CD4-positive, alpha-beta T cell treated with Interleukin-10 for 1 hour (primary cell): Measurements from ENCODE around the gene REG3A.

ENCODE experiments used
- DNase-seq: peaks from one replicate; pipeline ENCODE4 v3.0.0-alpha.2; 2020

Gene REG3A

DNA sequence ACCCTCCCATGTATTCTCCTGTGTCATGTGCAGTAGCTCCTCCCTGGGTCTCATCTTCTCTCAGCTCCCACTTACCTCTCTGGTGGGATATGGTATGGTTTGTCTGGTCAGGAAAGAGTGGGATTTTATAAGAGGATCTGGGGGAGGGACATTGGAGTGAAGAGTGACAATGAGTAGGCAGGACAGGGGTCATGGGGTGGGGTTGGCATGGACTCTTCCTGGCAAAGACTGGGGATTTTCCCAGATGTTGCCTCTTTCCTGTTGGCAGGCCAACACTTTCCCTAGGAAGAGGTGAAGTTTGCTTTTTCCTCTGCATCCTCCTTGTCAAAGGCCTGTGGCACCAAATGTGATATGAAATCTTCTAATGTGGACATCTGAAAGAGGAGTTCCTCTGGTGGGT is at the start of gene REG3A:
TSS of gene REG3A (minus strand) at position 101 of the 400 bp plus-strand sequence. CDS start 348 bp downstream, outside the sequence.
- no peak for DNase-seq

DNA sequence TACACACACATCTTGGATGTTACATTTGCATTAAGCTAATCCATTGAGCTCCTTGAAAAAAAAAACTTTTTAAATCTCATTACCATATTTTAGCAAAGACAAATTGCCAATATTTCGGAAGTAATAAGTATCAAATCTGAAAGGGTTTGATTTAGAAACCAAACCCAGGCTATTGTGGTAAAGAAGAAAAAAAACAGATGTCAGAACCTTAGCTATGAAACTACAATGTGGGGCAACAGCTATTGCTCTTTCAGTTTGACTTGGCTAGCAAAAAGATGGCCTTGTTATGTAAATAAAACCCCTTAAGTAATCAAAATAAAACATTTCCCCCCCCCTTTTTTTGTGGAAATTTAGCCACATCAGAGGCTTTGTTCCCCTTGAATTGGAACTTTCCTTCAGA is 41.2 kb upstream of the REG3A start:
- no peak for DNase-seq

GRCh38 chr2:79191816-79192215 is 32.3 kb upstream of the REG3A start:
- DNase-seq: no peak

GRCh38 chr2:79191081-79191480 is 31.5 kb upstream of the REG3A start:
- DNase-seq: no peak

DNA sequence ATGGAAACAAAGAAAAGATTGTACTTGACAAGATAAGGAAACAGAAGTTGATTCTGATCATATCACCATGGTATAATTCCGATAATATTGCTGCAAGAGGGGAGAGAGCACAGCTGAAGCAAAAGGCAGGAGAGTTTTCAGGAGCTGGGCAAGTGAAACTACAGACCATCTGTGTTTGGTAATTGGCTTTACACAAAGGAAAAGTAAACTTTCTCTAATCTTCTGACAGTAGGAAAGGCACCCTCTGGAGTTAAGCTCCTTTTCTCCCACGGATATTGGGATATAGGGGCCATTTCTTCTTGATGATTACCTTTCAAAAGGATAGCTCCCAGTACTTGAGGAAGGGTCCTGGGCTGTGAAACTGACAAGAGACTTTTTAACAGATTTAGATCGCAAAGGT is 29.9 kb upstream of the REG3A start:
- no peak for DNase-seq

DNA sequence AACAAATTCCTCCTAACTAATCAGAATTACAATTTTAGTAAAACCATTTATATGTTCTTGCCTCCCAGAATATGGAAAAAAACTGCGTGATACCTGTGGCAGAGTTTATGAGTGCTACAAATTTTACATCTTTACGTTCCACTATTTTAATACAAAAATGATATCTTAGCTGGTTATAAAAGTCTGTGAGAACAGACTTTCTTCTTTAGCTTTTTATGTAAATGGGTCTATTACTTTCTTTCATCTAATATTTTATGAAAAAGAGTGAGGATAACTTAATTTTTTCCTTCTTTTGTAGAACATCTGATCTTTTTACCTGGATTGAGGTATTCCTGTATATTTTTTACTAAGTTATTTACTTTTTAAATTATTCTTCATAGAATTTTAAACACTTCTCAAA is 22.1 kb upstream of the REG3A start:
- no peak for DNase-seq

- no peak for DNase-seq
Observed at GRCh38 chr2:79180092-79180491, 20.5 kb upstream of the REG3A start.

DNA sequence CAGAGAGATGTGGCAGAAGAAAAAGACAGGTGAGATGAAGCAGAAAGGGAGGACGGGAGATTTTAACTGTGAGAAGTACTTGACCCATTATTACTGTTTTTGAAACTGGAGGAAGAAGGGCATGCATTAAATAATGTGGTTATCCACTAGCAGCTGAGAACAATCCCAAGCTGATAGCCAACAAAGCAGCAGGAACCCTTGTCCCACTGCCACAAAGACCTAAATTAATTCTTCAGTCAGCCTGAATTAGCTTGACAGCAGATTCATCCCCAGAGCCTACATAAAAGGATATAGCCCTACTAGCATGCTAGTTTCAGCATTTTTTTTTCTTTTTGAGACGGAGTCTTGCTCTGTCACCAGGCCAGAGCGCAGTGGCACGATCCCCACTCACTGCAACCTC is 19.5 kb upstream of the REG3A start:
- DNase-seq: no peak

DNA sequence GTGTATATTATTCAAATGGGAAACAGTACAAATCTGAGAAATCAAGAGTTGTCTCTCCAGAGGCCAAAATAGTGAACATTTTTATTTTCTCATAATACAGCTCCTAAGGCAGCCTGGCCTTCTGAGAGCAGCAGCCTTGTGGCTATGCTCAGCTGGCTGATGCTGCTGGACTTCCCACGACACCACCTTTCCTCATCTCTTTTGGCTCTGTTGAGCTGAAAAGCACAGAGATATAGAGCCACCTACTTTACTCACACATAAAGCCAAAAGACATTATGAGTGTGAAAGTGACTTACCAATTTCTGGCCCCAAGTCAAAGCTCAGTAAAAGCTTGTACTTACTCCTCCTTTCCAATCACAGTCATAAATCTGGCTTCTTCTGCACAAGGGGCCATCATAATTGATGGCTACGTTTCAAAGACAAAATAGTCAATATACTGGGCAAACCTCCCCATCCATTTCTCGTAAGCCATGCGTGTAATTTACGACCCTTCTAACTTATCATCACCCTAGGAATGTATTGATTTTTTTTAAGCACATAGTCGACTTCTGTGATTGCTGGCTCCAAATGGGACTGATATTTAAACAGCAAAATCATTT is 18.6 kb upstream of the REG3A start:
- DNase-seq: no peak

DNA sequence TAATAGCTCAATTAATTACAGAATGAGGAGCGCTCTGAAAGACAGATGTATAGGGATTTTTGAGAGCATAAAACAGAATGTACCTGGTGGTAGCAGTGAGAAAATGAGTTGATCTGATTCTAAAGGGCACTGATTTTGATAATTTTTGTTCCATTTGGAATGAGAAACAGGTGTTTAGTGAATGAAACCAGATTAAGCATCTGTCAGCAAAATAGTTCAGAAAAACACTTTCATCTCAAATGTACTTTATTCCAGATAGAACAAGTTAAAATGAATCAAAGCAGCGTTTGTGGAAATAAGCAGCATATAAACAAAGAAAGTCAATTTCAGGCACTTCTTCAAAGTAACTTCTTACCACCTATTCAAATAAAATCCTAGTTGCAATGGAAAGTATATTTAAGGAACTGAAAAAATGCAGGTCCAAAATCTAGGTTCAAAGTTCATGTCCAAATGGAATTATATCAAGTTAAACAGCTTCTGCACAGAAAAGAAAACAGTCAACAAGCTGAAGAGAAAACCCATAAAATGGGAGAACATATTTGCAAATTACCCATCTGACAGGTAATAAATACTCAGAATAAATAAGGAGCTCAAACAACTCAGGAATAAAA is 11.9 kb upstream of the REG3A start:
- no peak for DNase-seq

DNA sequence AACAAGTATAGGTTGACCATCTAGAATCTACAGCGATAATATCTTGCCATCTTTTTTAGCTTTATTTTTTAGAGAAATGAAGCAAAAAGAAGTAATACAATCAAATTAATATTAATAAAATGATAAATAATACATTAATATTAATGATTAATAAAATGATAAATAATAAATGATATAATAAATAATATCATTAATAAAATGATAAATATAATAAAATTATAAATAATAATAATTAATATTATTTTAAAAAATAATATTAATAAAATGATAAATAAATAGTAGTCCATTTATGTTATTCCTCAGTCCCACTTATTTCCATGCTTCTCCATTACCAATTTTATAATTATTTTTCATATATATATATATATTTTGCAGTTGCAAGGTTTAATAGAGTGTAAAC is 3.2 kb upstream of the REG3A start:
- no peak for DNase-seq

DNA sequence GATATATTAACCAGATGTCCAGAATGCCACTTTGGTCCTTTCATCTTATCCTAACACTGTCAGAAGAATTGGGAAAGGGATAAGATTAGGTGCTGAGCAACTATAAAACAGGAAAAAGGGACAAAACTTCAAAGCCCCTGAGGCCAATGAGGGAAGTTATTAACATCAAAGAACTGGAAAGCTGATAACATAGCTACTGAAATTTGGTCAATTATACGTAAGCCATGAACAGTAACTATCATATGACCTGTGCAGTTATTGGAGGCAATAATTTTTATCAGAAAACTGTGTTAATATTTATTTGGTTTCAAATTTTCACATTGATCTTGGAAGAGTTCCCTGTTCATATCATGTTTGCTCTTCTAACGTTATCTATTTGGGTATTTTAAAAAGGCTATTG is 2.6 kb upstream of the REG3A start:
- DNase-seq: no peak

GRCh38 chr2:79159030-79159429 is 523 bp downstream of the REG3A start:
- DNase-seq: no peak

DNA sequence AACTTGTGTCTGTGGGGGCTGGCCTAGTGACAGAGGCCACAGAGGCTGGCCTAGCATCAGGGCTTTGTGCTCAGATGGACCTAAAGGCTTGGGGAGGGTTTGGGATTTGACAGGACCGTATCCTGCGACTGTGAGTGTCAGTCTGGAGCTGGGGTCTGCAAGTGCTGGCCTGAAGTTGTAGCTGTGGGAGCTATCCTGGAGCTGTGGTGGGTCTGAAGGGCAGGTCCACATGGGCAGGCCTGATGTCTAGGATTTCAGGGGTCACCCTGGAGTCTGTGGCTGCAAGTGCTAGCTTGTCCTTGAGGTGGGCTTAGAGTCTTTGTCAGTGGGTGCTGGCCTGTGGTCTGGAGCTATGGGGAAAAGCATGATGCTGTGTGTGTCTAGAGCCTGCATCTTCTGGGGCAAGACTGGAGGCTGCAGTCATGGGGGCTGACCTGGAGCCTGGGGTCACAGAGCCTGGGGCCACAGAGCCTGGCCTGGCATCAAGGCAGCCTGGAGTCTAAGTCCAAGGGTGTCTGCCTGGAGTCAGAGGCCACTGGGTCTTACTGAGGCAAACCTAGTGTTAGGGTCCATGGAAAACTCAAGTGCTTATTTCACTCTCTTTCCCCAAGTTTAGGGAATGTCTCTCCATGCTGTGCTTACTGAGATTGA is 3.6 kb downstream of the REG3A start:
- DNase-seq: no peak

- no peak for DNase-seq
Observed at GRCh38 chr2:79139423-79139822, 20.1 kb downstream of the REG3A start.

DNA sequence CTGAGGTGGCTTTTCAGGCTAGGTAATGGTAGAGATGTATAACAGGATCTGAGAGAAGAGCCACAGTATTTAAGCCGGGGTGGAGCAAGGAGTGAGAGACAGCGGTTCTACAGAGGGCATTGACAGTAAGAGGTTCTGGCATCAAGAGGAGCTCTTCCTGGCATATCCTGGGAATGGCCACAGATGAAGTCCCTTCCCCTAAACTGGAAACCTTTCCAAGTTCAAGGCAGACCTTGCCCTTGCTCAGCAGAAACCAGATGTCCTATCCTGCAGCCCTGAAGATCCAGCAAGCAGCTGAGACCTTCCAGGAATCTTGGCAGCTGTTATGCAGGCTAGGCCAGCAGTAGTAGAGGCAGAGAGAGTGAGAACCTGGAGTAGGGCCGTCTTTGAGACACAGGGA is 21.2 kb downstream of the REG3A start:
- DNase-seq: no peak

DNA sequence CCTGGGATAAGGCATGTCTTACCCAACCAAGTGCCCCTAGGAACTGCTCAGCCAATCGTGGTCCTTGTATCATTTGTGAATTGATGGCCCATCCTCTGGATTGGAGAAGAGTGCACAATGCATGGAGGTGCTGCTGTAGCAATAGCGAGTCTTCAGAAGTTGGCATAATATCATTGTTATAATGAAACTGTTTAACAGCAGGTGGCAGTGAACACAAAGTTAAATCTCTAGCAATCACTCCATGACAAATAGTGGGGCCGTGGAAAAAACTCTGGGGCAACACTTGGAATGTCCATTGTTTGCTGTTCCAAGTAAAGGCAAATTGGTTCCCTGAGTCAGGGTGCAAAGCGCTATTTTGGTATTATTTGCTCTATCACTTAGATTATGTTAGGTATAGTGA is 27.9 kb downstream of the REG3A start:
- DNase-seq: no peak

GRCh38 chr2:79129804-79130203 is 29.7 kb downstream of the REG3A start:
- DNase-seq: no peak

DNA sequence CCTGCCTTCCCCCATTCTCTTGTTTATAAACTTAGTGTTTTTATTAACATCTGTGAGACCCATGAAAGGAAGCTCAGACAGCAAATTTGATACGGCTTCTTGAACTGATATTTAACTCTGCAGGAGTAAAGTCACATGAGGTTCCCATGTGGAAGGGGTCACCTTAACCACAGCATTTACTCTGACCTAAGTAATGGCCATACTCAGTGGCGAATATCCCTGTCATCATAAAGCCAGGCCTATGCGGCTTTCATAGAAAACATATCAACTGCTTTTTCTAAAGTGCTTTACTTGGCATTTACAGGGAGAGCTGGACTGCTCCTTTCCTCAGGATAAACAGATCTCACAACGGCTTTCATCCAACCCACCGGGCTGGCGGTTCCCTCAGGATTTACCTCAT is 30.3 kb downstream of the REG3A start:
- DNase-seq: no peak

DNA sequence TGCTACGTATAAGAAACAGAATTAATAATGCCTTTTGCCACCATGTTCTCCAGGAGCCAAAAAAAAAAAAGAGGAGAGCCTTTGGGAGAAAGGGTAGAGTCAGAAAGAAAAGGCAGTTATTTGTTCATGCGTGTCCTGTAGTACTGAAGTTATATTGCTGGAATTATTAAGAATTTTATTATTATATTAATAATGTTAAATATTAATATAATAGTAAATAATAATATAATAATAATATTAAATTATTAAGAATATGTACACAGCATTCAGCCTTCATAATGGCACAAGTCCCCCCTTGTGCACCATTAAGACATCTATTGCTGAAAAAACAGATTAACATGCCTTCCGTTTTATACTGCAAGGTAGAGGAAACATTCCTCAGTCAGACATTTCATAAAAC is 31.1 kb downstream of the REG3A start:
- DNase-seq: no peak

DNA sequence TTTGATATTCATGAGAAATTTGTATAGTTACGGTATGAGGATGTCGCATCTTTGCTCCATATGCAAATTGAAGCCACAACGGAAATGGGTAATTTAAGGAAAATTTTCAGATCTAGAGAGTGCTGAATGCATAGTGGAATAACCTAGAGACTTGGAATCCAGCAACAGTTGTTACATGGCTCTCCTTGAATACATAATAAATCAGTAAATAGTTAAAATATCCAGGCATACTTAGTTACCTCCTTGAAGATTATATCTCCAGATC is 33.9 kb downstream of the REG3A start:
- DNase-seq: no peak

DNA sequence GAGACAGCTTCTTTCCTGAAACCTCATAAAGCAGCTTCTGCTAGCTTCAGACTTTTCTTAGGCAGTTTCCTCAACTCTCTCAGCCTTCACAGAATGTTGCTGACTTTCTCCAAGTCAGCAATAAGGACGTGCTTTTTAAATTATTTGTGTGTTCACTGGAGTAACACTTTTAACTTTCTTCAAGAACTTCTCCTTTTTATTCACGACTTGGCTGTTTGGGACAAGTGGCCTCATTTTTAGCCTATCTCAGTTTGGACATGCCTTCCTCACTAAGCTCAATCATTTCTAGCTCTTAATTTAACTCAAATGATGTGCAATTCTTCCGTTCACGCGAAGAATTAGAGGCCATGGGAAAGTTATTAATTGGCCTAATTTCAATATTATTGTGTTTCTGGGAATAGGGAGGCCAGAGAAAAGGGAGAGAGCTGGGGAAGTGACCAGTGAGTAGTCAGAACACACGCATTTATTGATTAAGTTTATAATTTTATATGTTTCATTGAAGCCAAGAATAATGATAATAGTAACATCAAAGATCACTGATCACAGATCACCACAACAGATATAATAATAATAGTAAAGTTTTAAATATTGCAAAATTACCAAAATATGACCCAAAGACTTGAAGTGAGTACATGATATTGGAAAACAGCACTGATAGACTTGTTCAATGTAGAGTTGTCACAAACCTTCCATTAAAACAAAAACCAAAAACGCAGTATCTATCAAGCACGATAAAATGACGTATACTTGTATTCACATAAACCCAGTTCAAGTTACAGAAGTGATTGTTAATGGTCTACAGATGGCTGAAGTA is 34.4 kb downstream of the REG3A start:
- no peak for DNase-seq

GRCh38 chr2:79122676-79123075 is 36.9 kb downstream of the REG3A start:
- no peak for DNase-seq

- DNase-seq: no peak
Observed at GRCh38 chr2:79120194-79120713, 39.3 kb downstream of the REG3A start, which contains the start of gene REG1A. REG1A (plus strand) TSS chr2:79120488; CDS start chr2:79120862, 374 bp downstream.
